ENCODE measurements around the gene CEP70.
A peak's percentile ranks its signal among the peaks of the same experiment; 100 is the strongest.
"Not testable (repeated sequence)": the region's sequence is repeated elsewhere in the genome, so short reads cannot be mapped to it uniquely, and the experiment has no call there.

CEP70 gene

DNA sequence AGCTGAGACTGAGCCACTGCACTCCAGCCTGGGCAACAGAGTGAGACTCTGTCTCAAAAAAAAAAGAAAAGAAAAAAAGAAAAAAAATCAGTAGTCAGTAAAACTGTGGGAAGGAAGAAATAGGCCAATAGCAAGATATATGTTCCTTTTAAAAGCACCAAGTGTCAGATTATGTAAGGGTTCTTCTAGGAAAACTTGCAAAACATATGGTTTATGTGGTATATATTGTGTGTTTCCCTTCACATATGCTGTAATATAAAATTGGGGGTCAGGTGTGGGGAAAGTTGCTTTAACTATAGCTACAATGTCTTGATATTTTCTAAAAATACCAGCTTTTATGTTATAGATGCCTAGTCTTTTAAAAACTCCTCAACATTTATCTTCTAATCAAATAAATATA, 95.1 kb downstream of the CEP70 start:
- DNase-seq, result no peak

DNA sequence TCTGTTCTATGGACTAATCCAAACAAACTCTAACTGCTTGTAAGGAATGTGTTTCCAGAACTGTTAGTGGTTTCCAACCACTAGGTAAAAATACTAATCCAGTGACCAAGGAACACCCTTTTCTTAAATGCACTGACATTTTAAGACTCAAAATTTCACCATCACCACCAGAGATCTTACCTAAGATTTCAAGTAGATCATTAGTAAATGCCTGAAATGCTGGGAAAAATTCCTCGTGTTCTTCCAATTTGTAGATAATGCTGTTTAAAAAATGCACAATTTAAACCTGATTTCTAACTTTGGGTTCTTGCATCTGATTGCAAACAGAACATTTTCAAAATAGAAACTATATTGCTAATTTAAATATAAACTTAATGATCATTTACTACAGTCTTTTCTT, 96.2 kb downstream of the CEP70 start:
- DNase-seq, result no peak

DNA sequence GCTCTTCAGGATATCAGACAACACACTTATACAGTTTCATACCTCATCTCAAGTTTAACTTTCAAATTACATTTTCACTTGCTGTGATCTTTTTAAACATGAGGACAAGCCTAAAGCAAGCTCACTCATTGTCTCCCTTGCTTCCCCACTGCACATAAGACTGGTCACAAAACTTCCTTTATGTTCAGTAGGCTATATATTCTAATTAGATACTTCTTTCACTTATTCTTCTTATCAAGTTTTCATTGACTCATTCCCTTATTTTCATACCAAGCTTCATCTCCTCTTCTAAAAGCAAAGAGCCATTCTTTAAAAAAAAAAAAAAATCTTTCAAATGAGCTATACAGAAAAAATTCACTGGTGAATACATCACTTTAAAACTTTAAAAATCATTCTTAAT, 97.0 kb downstream of the CEP70 start:
- DNase-seq, result no peak

DNA sequence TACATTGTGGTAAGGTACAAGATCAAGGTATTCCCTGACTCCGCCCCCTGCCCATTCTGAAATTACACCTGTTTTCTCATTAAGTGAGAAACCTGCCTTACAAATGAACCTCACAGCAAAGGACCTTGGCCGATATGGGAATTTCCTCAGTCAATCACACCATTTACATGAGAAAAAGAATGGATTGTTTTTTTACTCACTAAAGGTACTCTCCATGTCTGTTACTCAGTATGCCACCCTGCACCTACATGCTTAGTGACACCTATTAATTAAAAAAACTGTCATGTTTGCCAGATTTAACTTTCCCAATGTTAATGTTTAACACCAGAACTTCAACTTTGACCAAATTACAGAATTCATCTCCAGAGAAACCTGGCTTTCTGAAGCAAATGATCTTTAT, 97.6 kb downstream of the CEP70 start:
- no peak for DNase-seq

DNA sequence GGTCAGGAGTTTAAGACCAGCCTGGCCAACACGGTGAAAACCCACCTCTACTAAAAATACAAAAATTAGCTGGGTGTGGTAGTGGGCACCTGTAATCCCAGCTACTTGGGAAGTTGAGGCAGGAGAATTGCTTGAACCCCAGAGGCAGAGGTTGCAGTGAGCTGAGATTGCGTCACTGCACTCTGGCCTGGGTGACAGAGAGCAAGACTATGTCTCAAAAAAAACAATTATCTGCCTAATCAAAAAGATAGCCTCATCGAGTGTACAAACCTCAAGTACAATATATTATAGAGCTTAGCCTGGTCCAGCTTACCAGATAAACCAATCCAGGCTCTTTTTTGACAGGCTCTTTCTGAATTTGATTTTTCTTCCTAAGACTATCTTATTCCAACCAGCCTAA, 98.4 kb downstream of the CEP70 start:
- DNase-seq, result not testable (repeated sequence)

DNA sequence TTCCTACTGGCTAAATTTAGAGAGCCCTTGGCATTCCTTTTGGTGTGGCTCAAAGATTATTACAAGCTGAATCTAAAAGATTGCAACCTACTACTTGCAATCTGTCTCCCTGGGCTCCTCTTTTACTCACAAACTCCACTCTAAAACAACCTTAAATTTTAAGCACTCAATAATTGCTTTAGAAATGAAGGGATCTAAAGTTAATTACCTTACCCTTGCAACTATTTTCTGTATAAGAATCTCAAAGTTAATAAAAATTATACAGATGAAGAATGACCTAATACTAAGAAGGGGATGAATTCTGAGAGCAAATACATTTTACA, 99.5 kb downstream of the CEP70 start:
- no peak for DNase-seq

DNA sequence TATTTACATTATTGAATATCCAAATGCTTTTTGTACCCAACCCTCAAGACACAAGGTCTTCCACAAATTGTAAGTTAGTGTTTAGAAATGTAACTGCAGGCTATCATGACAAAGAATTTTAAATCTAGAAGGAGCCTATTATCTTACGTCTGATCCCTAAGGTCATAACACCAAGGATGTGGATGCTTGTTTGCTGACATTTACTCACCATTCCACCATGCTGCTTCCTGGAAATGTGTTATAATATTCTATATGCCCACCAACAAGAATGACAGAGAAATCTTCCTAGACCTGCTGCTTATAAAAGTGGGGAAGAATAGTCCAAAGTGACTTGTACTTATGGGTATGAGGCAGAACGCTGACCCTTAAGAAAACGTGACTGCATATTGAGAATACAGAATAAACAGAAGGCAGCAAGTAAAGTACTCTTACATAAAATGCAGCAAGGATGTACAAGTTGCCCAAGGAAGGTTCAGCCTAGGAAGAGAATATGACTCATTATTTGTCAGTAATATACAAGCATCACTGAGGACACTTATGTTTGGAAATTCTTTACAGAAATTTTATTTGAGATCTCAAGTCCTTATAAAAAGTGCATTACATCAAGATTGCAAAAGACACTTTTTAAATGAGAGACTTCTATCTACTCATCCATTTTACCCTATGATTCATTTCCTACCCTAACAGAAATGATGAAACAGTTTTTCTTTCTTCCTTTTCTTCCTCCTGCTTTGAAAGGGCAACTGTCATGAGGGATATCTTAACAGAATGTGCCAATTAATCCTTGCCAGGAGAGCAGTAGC, 100.1 kb downstream of the CEP70 start:
- no peak for DNase-seq

DNA sequence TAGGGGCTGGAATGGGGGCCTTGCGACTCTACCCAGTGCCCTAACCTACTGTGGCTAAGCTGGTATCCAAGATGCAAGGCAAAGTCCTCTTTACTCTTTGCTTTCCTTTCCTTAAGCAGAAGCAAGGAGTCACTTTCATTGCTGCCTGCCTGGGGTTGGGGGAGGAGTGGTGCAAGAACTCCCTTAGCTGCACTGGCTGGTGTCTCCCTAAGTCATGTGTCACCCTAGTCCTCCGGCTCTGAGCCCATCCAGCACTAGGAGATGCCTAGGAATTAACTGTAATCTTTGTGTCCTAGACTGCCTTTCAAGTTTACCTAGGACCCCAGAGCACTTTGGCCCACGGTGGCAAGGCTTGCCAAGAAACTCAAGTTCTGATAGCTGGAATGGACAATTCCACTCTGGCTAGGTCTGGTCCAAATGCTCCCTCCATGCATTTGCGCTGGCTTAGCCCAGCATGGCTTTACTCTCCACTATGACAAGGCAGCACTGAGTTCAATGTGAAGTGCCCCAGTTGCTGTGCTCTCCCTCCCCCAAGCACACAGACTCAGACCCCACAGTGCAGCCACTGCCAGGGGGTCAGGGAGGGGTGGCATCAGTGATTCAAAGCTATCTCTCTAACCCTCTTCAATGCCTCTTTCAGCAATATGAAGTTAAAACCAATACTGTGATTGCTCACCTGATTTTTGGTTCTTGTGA, 100.9 kb downstream of the CEP70 start:
- DNase-seq, result no peak

GRCh38 chr3:138491971-138492370, 102.1 kb downstream of the CEP70 start:
- DNase-seq, result no peak

- not testable (repeated sequence) for DNase-seq
These were observed 107.5 kb downstream of the CEP70 start for GRCh38 chr3:138486580-138486979.

GRCh38 chr3:138484672-138485071, 109.4 kb downstream of the CEP70 start:
- DNase-seq, result not testable (repeated sequence)

GRCh38 chr3:138479438-138479863, 114.6 kb downstream of the CEP70 start:
- DNase-seq, result peak; percentile 13 to 20

- no peak for DNase-seq
These were observed 116.3 kb downstream of the CEP70 start for GRCh38 chr3:138477801-138478200.

- no peak for DNase-seq
These were observed 116.9 kb downstream of the CEP70 start for GRCh38 chr3:138477120-138477519.

DNA sequence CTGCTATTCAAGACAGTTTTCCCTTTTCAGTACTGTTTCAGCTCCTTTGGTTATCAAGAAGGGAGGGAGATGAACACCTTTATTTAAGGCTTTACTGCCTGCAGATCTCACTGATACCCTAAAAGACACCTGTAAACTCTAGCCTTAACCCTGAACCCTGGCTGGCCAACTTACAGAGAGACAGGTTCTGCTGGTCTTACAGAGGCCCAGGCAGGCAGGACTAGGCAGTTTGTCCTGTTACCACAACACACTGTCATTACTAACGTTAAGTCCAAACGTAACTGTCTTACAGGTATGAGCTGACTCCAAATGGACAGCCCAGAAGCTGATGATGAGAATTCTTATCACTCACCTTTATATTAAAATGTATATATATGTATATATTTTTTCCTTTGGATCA, 117.5 kb downstream of the CEP70 start:
- no peak for DNase-seq

- no peak for DNase-seq
These were observed 119.9 kb downstream of the CEP70 start for GRCh38 chr3:138474163-138474562.

- DNase-seq, result no peak
These were observed 120.7 kb downstream of the CEP70 start for GRCh38 chr3:138473391-138473790.

DNA sequence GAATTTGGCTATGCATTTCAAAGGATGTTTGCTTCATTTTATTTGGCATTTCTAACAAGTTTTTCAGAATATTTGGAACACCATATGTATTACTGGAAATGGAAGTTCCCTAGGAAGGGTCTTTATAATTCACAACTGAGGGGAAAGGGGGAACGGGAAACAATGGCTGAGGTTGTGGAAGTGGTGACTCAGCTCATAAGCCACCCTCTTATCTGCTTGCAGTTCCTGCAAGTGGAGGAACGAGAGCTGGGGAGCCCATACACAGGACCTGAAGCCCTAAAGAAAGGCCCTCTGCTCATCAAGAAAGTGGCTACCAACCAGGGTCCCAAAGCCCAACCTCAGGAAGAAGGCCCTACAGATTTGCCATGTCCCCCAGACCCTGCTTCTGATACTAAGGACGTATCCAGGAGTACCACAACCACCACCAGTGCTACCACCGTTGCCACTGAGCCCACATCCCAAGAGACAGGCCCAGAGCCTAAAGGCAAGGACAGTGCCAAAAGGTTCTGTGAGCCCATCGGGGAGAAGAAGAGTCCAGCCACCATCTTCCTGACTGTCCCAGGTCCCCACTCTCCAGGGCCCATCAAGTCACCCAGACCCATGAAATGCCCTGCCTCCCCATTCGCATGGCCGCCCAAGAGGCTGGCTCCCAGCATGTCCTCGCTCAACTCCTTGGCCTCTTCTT, 121.8 kb downstream of the CEP70 start:
- no peak for DNase-seq

- DNase-seq, result no peak
These were observed 122.6 kb downstream of the CEP70 start for GRCh38 chr3:138471481-138471880.

GRCh38 chr3:138470687-138471086, 123.4 kb downstream of the CEP70 start:
- no peak for DNase-seq

DNA sequence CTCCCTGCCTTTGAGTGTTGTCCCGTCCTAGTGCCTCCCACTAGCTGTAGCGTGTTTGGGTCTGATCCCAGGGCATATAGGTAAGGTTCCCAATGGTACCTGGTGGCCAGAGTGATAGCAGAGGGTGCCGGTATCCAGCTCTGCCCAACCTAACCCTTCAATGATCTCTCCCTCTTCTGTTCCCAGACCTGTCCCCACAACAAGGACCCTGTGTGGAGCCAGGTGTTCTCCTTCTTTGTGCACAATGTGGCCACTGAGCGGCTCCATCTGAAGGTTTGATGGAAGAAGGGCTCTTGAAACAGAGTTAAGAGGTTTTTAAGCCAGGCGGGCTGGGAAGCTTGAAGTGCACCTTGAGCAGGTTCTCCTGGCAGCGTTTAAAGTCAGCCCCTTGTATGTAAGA, 124.2 kb downstream of the CEP70 start:
- DNase-seq, result no peak

DNA sequence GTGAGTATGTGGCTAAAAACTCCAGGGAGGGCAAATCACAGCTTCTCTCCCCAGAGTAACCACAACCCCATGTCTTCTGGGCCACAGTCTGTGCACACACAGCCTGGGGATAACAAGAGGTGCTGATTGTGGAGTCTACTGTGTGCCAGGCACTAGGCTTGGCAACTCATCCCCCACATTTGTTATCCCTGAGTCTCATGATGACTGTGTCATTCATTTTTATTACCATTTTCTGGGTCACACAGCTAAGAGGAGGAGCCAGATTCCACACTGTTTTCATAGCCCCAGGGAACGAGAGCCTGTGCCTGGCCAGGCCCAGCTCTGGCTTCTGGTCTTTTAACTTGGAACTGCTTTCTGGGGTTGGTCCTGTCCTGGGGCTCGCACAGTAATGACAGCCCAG, 125.2 kb downstream of the CEP70 start:
- no peak for DNase-seq

DNA sequence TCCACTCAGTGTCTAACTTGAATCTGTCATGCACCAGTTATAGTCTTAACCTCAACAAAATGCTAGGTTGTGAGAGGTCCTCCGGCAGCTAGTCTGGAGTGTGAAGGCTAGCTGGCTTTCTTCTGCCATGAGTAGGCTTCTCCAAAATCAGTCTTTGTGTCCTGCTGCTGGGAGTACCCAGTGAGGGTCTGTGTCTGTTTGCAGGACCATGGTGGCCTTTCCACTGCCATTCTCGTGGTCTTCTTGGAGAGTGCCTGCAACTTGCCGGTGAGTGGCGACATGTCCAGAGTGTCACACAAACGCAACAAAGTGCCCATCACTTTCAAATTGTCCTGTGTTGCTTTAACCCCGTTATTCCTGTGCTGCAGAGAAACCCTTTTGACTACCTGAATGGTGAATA, 125.6 kb downstream of the CEP70 start:
- DNase-seq, result no peak

DNA sequence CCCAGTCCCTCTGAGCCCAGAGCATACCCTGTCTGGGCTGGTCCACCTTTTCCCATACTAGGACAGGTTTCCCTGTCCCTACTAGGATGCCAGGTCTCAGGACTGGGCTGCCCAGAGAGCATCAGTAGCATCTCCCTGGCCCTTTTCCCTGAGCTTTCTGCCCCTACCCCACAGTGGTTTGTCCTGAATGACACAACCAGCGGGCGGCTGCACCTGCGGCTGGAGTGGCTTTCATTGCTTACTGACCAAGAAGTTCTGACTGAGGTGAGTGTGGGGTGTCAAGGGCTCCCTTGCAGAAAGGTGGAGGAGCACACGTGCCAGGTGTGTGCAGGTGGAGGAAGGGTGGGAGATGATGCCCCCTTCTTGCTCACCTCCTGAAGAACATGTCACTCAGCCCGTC, 126.1 kb downstream of the CEP70 start:
- DNase-seq, result no peak

Data from stimulated activated CD4-positive, alpha-beta T cell treated with anti-CD3 and anti-CD28 coated beads, Interleukin-2, amount 100 ng/mL, for 48 hours (primary cell).